Fibroblast of the conjunctiva (primary cell): ENCODE data around the gene ITIH2.
"Not testable (repeated sequence)": the region's sequence is repeated elsewhere in the genome, so short reads cannot be mapped to it uniquely, and the experiment has no call there.

Experiments used
- DNase-seq: peaks from one replicate; pipeline ENCODE4 v3.0.0-alpha.2; 2010; ENCODE audit warnings: low read depth

The ITIH2 gene

GRCh38 chr10:7703140-7703539, at the start of gene ITIH2:
TSS of gene ITIH2 (plus strand) at chr10:7703316. CDS start at chr10:7703435, 119 bp downstream.
- DNase-seq, result no peak

GRCh38 chr10:7657079-7657478, 46.0 kb upstream of the ITIH2 start:
- not testable (repeated sequence) for DNase-seq

GRCh38 chr10:7657552-7657951, 45.6 kb upstream of the ITIH2 start:
- DNase-seq, result no peak

- DNase-seq, result no peak
These were observed 43.6 kb upstream of the ITIH2 start for GRCh38 chr10:7659560-7659959.

- DNase-seq, result no peak
These were observed 40.6 kb upstream of the ITIH2 start for GRCh38 chr10:7662522-7662921.

- no peak for DNase-seq
These were observed 38.4 kb upstream of the ITIH2 start for GRCh38 chr10:7664707-7665106.

GRCh38 chr10:7665767-7666166, 37.3 kb upstream of the ITIH2 start:
- DNase-seq, result no peak

GRCh38 chr10:7666253-7667023, 36.7 kb upstream of the ITIH2 start, which contains the start of gene ITIH5:
TSS of gene ITIH5 (minus strand) at chr10:7666966. CDS start at chr10:7666892, 74 bp downstream.
- no peak for DNase-seq

GRCh38 chr10:7667262-7668141, 35.6 kb upstream of the ITIH2 start:
- no peak for DNase-seq

- DNase-seq, result no peak
These were observed 33.0 kb upstream of the ITIH2 start for GRCh38 chr10:7670157-7670556.

- DNase-seq, result no peak
These were observed 30.6 kb upstream of the ITIH2 start for GRCh38 chr10:7672341-7673134.

- DNase-seq, result no peak
These were observed 23.9 kb upstream of the ITIH2 start for GRCh38 chr10:7679256-7679655.

GRCh38 chr10:7680078-7680477, 23.0 kb upstream of the ITIH2 start:
- not testable (repeated sequence) for DNase-seq

GRCh38 chr10:7686351-7687171, 16.6 kb upstream of the ITIH2 start:
- no peak for DNase-seq

- DNase-seq, result peak; percentile 93
These were observed 15.7 kb upstream of the ITIH2 start for GRCh38 chr10:7687228-7687907.

- DNase-seq, result no peak
These were observed 13.5 kb upstream of the ITIH2 start for GRCh38 chr10:7689591-7689990.

GRCh38 chr10:7690885-7691597, 12.1 kb upstream of the ITIH2 start:
- not testable (repeated sequence) for DNase-seq

- not testable (repeated sequence) for DNase-seq
These were observed 10.7 kb upstream of the ITIH2 start for GRCh38 chr10:7692368-7692767.

GRCh38 chr10:7693194-7693593, 9.9 kb upstream of the ITIH2 start:
- not testable (repeated sequence) for DNase-seq

GRCh38 chr10:7696545-7696944, 6.6 kb upstream of the ITIH2 start:
- DNase-seq, result no peak
